Uterus (tissue), 2 donors: ENCODE data around the gene SCUBE1.

Source experiments
- POLR2A ChIP-seq, 2 donors: fragments of 450-650 bp; IDR thresholded peaks; one replicate each; pipeline ENCODE4 v1.6.1; 2016; ENCODE audit warnings: antibody characterized with exemption in 2 of 2, mild to moderate bottlenecking in 1 of 2, moderate library complexity in 1 of 2
- TF ChIP-seq, protein P1 (sequence below), 4 experiments: fragments of 200-600 bp in 2 of 4; fragments of 450-650 bp in 2 of 4; sonication (generic) in 2 of 4; IDR thresholded peaks; one replicate each; pipeline ENCODE4 v1.5.1; 2016 to 2019; ENCODE audit warnings: antibody characterized with exemption in 4 of 4, mild to moderate bottlenecking in 2 of 4, moderate library complexity in 1 of 4

GRCh38 chr22:43390872-43391271 lies 47.7 kb upstream of the SCUBE1 start:
- TF ChIP-seq, protein P1, sequence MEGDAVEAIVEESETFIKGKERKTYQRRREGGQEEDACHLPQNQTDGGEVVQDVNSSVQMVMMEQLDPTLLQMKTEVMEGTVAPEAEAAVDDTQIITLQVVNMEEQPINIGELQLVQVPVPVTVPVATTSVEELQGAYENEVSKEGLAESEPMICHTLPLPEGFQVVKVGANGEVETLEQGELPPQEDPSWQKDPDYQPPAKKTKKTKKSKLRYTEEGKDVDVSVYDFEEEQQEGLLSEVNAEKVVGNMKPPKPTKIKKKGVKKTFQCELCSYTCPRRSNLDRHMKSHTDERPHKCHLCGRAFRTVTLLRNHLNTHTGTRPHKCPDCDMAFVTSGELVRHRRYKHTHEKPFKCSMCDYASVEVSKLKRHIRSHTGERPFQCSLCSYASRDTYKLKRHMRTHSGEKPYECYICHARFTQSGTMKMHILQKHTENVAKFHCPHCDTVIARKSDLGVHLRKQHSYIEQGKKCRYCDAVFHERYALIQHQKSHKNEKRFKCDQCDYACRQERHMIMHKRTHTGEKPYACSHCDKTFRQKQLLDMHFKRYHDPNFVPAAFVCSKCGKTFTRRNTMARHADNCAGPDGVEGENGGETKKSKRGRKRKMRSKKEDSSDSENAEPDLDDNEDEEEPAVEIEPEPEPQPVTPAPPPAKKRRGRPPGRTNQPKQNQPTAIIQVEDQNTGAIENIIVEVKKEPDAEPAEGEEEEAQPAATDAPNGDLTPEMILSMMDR (IDR thresholded peaks at IDR 0.05) = no peak
- TF ChIP-seq POLR2A (IDR thresholded peaks at IDR 0.05) = no peak
